Kidney (tissue), 2 donors: ENCODE results near the gene ALOX15. TPM values are rescaled to one million over a fixed set of nuclear protein-coding genes. Genes with fewer than 3 reads are reported as not detected.

ENCODE experiments used
- polyA plus RNA-seq: library from polyadenylated mRNA; stranded (reverse); fragments of 350-450 nt; fragmentation: Illumina TruSeq; extraction: RNeasy Lipid Tissue Mini Kit (QIAGEN cat#74804); gene quantifications from one replicate; pipeline ENCODE4 v1.2.3, GENCODE V29; 2014; ENCODE audit warnings: low read depth, low replicate concordance; ENCODE audit not compliant: insufficient read depth
- total RNA-seq: library from RNA; stranded (reverse); fragmentation: NEBNext Ultra II Directional; extraction: Animal tissue kit (Norgen Biotek cat#: 25700); gene quantifications from one replicate; pipeline ENCODE4 v1.2.1, GENCODE V29; 2021
- donor health status: DM: yes; HTN: yes; CAD: no.

The ALOX15 gene
- total and polyA plus RNA-seq, 2 donors from 2014 or later = not detected

Other genes with a start within 250 kb of the ALOX15 start
- 1.4 TPM for gene SPNS3, start 207.7 kb downstream of the ALOX15 start, total RNA-seq
- 3.7 TPM for gene SPNS3, start 207.7 kb downstream of the ALOX15 start, polyA plus RNA-seq
- gene SPNS2, start 142.8 kb downstream of the ALOX15 start, total RNA-seq = 60.5 TPM
- gene SPNS2, start 142.8 kb downstream of the ALOX15 start, polyA plus RNA-seq = 75.1 TPM
- gene MYBBP1A, start 86.3 kb downstream of the ALOX15 start, total RNA-seq = 51.6 TPM
- gene MYBBP1A, start 86.3 kb downstream of the ALOX15 start, polyA plus RNA-seq = 11.9 TPM
- gene GGT6, start 81.1 kb downstream of the ALOX15 start, total RNA-seq = 16.8 TPM
- gene GGT6, start 81.1 kb downstream of the ALOX15 start, polyA plus RNA-seq = 51.4 TPM
- gene SMTNL2, start 57.1 kb downstream of the ALOX15 start, total RNA-seq = 25.6 TPM
- gene SMTNL2, start 57.1 kb downstream of the ALOX15 start, polyA plus RNA-seq = 58.1 TPM
- 49.0 TPM for gene PELP1, start 62.5 kb upstream of the ALOX15 start, total RNA-seq
- gene PELP1, start 62.5 kb upstream of the ALOX15 start, polyA plus RNA-seq = 20.9 TPM
- 63.1 TPM for gene ARRB2, start 69.0 kb upstream of the ALOX15 start, total RNA-seq
- 32.8 TPM for gene ARRB2, start 69.0 kb upstream of the ALOX15 start, polyA plus RNA-seq
- gene MED11, start 89.8 kb upstream of the ALOX15 start, total RNA-seq = 19.0 TPM
- gene MED11, start 89.8 kb upstream of the ALOX15 start, polyA plus RNA-seq = 58.4 TPM
- gene ZMYND15, start 98.2 kb upstream of the ALOX15 start, total RNA-seq = 5.1 TPM
- gene ZMYND15, start 98.2 kb upstream of the ALOX15 start, polyA plus RNA-seq = 1.3 TPM
- 83.0 TPM for gene CXCL16, start 98.2 kb upstream of the ALOX15 start, total RNA-seq
- gene CXCL16, start 98.2 kb upstream of the ALOX15 start, polyA plus RNA-seq = 22.5 TPM
- 0.88 TPM for gene TM4SF5, start 130.2 kb upstream of the ALOX15 start, total RNA-seq
- 31.3 TPM for gene TM4SF5, start 130.2 kb upstream of the ALOX15 start, polyA plus RNA-seq
- gene VMO1, start 144.7 kb upstream of the ALOX15 start, total RNA-seq = 3.0 TPM
- gene VMO1, start 144.7 kb upstream of the ALOX15 start, polyA plus RNA-seq = 2.5 TPM
- gene GLTPD2, start 147.3 kb upstream of the ALOX15 start, total RNA-seq = 0.35 TPM
- 12.5 TPM for gene GLTPD2, start 147.3 kb upstream of the ALOX15 start, polyA plus RNA-seq
- gene PSMB6, start 154.5 kb upstream of the ALOX15 start, total RNA-seq = 103 TPM
- gene PSMB6, start 154.5 kb upstream of the ALOX15 start, polyA plus RNA-seq = 317 TPM
- 45.4 TPM for gene PLD2, start 165.5 kb upstream of the ALOX15 start, total RNA-seq
- 9.2 TPM for gene PLD2, start 165.5 kb upstream of the ALOX15 start, polyA plus RNA-seq
- 118 TPM for gene MINK1, start 191.7 kb upstream of the ALOX15 start, total RNA-seq
- gene MINK1, start 191.7 kb upstream of the ALOX15 start, polyA plus RNA-seq = 21.2 TPM